ENCODE results near the gene RPN1.

The RPN1 gene

GRCh38 chr3:128576290-128576689 is 74.3 kb downstream of the RPN1 start:
- DNase-seq, result no peak

GRCh38 chr3:128575777-128576176 is 74.8 kb downstream of the RPN1 start:
- no peak for DNase-seq

GRCh38 chr3:128573707-128574162 is 76.9 kb downstream of the RPN1 start:
- DNase-seq, result no peak

GRCh38 chr3:128573160-128573559 is 77.5 kb downstream of the RPN1 start:
- no peak for DNase-seq

- DNase-seq, result no peak
These were observed 77.9 kb downstream of the RPN1 start for GRCh38 chr3:128572644-128573105.

- DNase-seq, result no peak
These were observed 78.6 kb downstream of the RPN1 start for GRCh38 chr3:128572013-128572412.
